ENCODE measurements around the gene SLC23A1. TPM values are rescaled to one million over a fixed set of nuclear protein-coding genes. Genes with fewer than 3 reads are reported as not detected.

The SLC23A1 gene
- total and polyA plus RNA-seq, 2 of the 13 experiments (the other 11 are each of a cell fraction or from before 2014, with no cell fraction given), result 6.0 to 6.6 TPM

- TF ChIP-seq LRRFIP1 (CRISPR knock-in tag; conservative IDR thresholded peaks at IDR 0.05) (no peak), ZNF256 (CRISPR knock-in tag; conservative IDR thresholded peaks at IDR 0.05) (no peak), HBP1 (CRISPR knock-in tag; IDR thresholded peaks at IDR 0.05; ENCODE audit: low read depth) (no peak), CEBPB (IDR thresholded peaks at IDR 0.05; ENCODE audit: borderline replicate concordance, low read depth, low read length) (no peak), ETV5 (CRISPR knock-in tag; IDR thresholded peaks at IDR 0.05; ENCODE audit: borderline replicate concordance) (no peak), ZNF609 (CRISPR knock-in tag; IDR thresholded peaks at IDR 0.05; ENCODE audit: borderline replicate concordance) (no peak), PBX3 (CRISPR knock-in tag; IDR thresholded peaks at IDR 0.05; ENCODE audit: borderline replicate concordance) (no peak), DPF2 (CRISPR knock-in tag; IDR thresholded peaks at IDR 0.05; ENCODE audit: borderline replicate concordance, low read depth) (no peak), MTERF4 (CRISPR knock-in tag; IDR thresholded peaks at IDR 0.05) (no peak), ZNF280D (CRISPR knock-in tag; IDR thresholded peaks at IDR 0.05) (no peak), MTF1 (CRISPR knock-in tag; IDR thresholded peaks at IDR 0.05) (no peak)
Measured at GRCh38 chr5:139408191-139408590, 25.1 kb upstream of the SLC23A1 start (continued).

All from HepG2 (cell line).